GM06990 (cell line): ENCODE measurements around the gene FAM120C.

Experiments
- DNase-seq: peaks from one replicate; pipeline ENCODE4 v3.0.0-alpha.2; 2011; ENCODE audit not compliant: insufficient read length; ENCODE audit errors: extremely low read depth
- H3K27me3 ChIP-seq: replicated peaks from 2 replicates; pipeline ENCODE4 v1.6.0; 2011; ENCODE audit warnings: low read length; ENCODE audit not compliant: control insufficient read depth, insufficient read depth
- H3K36me3 ChIP-seq: 2 replicates; pipeline ENCODE4 v1.5.1; 2011; ENCODE audit warnings: low read length; ENCODE audit not compliant: control insufficient read depth, insufficient read depth
- H3K4me3 ChIP-seq: replicated peaks from 2 replicates; pipeline ENCODE4 v1.5.1; 2011; ENCODE audit warnings: low read depth, mild to moderate bottlenecking, control low read depth, low read length
- TF ChIP-seq, protein P1 (sequence below): IDR thresholded peaks from 2 replicates; pipeline ENCODE4 v1.5.1; 2011; ENCODE audit warnings: low read length, control low read depth, mild to moderate bottlenecking, inconsistent platforms; ENCODE audit not compliant: insufficient read depth, poor library complexity, severe bottlenecking

FAM120C gene

DNA sequence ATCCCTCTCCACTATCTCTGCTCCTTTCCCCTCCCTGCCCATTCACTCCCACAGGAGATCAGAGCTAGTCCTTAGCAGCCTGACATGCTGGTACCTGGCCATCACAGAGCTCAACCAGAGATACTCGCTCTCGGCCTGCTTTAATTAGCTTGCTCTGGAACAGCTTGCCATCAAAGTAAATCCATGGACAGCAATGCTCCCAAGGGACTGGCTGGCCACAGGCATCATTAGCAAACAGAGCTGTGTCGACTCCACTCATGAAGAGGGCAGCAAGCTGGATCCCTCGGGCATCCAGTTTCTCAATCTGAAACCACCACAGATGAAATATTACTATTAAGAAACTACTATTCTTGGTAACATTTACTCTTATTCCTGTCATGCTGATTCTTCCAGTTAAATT lies 95.4 kb downstream of the FAM120C start:
- H3K4me3 ChIP-seq, result no peak overlapping the region
- no peaks in the 10 kb centered on the region; the same call in 1 of the 2 replicates for H3K36me3 ChIP-seq
- no peak for DNase-seq
- no peaks in the 10 kb centered on the region for H3K27me3 ChIP-seq
- TF ChIP-seq, protein P1, sequence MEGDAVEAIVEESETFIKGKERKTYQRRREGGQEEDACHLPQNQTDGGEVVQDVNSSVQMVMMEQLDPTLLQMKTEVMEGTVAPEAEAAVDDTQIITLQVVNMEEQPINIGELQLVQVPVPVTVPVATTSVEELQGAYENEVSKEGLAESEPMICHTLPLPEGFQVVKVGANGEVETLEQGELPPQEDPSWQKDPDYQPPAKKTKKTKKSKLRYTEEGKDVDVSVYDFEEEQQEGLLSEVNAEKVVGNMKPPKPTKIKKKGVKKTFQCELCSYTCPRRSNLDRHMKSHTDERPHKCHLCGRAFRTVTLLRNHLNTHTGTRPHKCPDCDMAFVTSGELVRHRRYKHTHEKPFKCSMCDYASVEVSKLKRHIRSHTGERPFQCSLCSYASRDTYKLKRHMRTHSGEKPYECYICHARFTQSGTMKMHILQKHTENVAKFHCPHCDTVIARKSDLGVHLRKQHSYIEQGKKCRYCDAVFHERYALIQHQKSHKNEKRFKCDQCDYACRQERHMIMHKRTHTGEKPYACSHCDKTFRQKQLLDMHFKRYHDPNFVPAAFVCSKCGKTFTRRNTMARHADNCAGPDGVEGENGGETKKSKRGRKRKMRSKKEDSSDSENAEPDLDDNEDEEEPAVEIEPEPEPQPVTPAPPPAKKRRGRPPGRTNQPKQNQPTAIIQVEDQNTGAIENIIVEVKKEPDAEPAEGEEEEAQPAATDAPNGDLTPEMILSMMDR, result no peak

DNA sequence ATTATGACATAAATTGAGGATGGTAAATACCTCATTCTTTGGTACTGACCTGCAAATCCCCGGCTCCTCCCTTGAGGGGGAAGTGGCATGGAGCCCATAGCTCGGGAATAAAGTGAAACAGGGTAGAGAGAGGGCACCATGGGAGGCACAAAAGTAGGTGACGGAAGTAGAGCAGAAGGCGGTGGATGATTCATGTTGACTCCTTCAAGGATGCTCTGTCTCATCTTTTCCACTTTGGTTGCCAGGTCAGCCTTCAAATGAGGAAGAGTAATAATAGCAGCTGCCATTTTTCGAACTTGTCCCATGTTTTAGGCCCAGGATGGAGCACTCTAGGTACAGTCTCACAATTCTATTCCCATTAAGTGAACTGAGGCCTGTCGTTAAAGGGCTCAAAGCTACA lies 97.4 kb downstream of the FAM120C start:
- H3K36me3 ChIP-seq, result no peaks in the 10 kb centered on the region; the same call in 1 of the 2 replicates
- no peaks in the 10 kb centered on the region for H3K27me3 ChIP-seq
- TF ChIP-seq, protein P1, result no peak
- no peak overlapping the region for H3K4me3 ChIP-seq
- no peak for DNase-seq

DNA sequence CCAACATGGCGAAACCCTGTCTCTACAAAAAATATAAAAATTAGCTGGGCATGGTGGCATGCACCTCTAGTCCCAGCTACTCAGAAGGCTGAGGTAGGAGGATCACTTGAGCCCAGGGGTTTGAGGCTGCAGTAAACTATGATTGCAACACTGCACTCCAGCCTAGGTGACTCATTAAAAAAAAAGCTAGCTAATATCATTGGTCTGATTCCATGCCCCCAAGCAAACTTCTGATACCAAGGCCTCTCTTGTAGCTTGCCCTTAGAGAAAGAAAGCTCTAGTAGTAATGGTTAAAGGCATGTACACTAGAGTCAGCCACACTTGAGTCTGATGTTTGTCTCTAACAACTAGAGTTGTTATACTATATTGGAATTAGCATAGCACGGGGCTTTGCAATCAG lies 106.2 kb downstream of the FAM120C start:
- Histone ChIP-seq H3K27me3 (no peaks in the 10 kb centered on the region), H3K4me3 (no peak overlapping the region), H3K36me3 (no peaks in the 10 kb centered on the region)
- TF ChIP-seq, protein P1, result no peak
- DNase-seq, result no peak

DNA sequence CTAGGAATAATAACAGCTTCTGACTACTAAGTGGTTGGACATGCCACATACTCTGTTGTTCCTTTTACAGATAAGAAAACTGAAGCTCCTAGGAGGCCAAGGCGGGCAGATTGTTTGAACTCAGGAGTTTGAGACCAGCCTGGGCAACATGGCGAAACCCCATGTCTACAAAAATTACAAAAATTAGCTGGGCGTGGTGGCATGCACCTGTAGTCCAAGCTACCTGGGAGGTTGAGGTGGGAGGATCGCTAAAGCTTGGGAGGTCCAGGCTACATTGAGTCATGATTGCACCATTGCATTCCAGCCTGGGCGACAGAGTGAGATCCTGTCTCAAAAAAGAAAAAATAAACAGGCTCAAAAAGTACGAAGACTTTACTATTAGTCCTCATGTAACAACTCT lies 108.2 kb downstream of the FAM120C start:
- TF ChIP-seq, protein P1, result no peak
- H3K27me3 ChIP-seq, result no peaks in the 10 kb centered on the region
- no peak overlapping the region for H3K4me3 ChIP-seq
- no peaks in the 10 kb centered on the region for H3K36me3 ChIP-seq
- no peak for DNase-seq

DNA sequence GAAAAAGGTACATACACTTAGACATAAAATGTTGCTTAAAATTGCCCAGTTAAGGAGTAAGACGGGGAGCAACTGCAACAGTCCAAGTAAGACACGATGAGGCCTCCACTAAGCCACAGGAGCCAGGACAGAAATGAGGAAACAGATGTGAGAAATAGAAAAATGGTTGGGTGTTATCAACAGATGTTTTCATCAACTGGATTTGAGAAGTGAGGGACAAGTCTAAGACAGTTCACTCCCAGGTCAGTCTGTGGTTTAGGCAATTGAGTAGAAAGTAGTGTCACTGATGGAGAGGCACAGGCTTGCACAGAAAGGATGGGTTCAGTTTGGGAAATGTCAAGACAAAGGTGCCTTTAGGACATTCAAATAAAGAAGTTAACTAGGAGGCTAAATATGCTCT lies 115.3 kb downstream of the FAM120C start:
- H3K36me3 ChIP-seq, result no peaks in the 10 kb centered on the region
- DNase-seq, result no peak
- no peak overlapping the region for H3K4me3 ChIP-seq
- no peaks in the 10 kb centered on the region for H3K27me3 ChIP-seq
- TF ChIP-seq, protein P1, result no peak

DNA sequence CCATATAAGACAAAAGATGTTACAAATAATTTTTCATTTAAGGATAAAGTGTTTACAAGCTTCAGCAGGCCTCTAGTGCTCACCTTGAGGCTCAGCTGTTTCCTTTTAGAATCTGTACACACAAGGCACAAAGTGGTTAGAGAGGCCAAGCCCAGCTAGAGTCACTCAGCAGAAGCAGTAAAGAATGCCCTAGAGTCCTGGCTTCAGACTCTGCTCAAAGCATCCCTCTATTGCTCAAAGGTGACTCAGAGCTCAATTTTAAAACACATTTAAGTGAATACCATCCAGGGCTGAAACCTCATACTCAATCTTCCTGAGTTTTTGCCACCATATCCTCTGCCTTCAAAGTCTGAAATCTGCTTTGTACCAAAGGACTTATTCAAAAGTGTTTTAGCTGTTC lies 116.2 kb downstream of the FAM120C start:
- Histone ChIP-seq H3K36me3 (no peaks in the 10 kb centered on the region), H3K27me3 (no peaks in the 10 kb centered on the region), H3K4me3 (no peak overlapping the region)
- DNase-seq, result no peak
- TF ChIP-seq, protein P1, result no peak
